WTC11 (cell line): Measurements from ENCODE around the gene PYGB.

Experiments
- CREB1 ChIP-seq: sonication (generic); formaldehyde crosslinking; IDR thresholded peaks from 2 replicates; pipeline ENCODE4 v1.8.0; 2023; ENCODE audit warnings: mild to moderate bottlenecking, missing genetic modification reagents
- CTCF ChIP-seq: fragments of 200-600 bp; IDR thresholded peaks from 2 replicates; pipeline ENCODE4 v1.8.0; 2022; ENCODE audit warnings: antibody characterized with exemption
- FOXJ3 ChIP-seq: sonication (generic); formaldehyde crosslinking; IDR thresholded peaks from 2 replicates; pipeline ENCODE4 v1.9.0; 2021; ENCODE audit warnings: missing genetic modification reagents, mild to moderate bottlenecking, borderline replicate concordance
- FOXP1 ChIP-seq: sonication (generic); formaldehyde crosslinking; IDR thresholded peaks from 2 replicates; pipeline ENCODE4 v1.8.0; 2022; ENCODE audit warnings: missing genetic modification reagents, mild to moderate bottlenecking, moderate library complexity, borderline replicate concordance
- IRF1 ChIP-seq: sonication (generic); formaldehyde crosslinking; IDR thresholded peaks from 2 replicates; pipeline ENCODE4 v1.8.0; 2023; ENCODE audit warnings: missing genetic modification reagents
- KAT7 ChIP-seq: sonication (generic); formaldehyde crosslinking; IDR thresholded peaks from 2 replicates; pipeline ENCODE4 v1.8.1; 2023; ENCODE audit warnings: missing genetic modification reagents, mild to moderate bottlenecking, borderline replicate concordance
- MLX ChIP-seq: sonication (generic); formaldehyde crosslinking; IDR thresholded peaks from 2 replicates; pipeline ENCODE4 v1.8.1; 2023; ENCODE audit warnings: mild to moderate bottlenecking, missing genetic modification reagents, moderate library complexity
- PRRX2 ChIP-seq: fragments of 250-450 bp; sonication (Bioruptor Pico); IDR thresholded peaks from 2 replicates; pipeline ENCODE4 v1.8.0; 2021; ENCODE audit warnings: mild to moderate bottlenecking
- TEAD4 ChIP-seq: sonication (generic); formaldehyde crosslinking; IDR thresholded peaks from 2 replicates; pipeline ENCODE4 v1.8.0; 2022; ENCODE audit warnings: mild to moderate bottlenecking, missing genetic modification reagents
- ZNF232 ChIP-seq: sonication (generic); formaldehyde crosslinking; IDR thresholded peaks from 2 replicates; pipeline ENCODE4 v1.8.0; 2022; ENCODE audit warnings: mild to moderate bottlenecking, missing genetic modification reagents

- no peak for TF ChIP-seq CTCF
- TF ChIP-seq PRRX2 (CRISPR knock-in tag), result no peak
- TF ChIP-seq KAT7, result no peak
- TF ChIP-seq ZNF232 (CRISPR knock-in tag), result no peak
- no peak for TF ChIP-seq CREB1 (CRISPR knock-in tag)
- TF ChIP-seq TEAD4 (CRISPR knock-in tag), result no peak
- TF ChIP-seq FOXJ3 (CRISPR knock-in tag), result no peak
- TF ChIP-seq MLX (CRISPR knock-in tag), result no peak
- TF ChIP-seq FOXP1, result no peak
- TF ChIP-seq IRF1 (CRISPR knock-in tag), result no peak
Observed at GRCh38 chr20:25213566-25214425, 34.1 kb upstream of the PYGB start.
